ENCODE measurements around the gene TXNL1. TPM values are rescaled to one million over a fixed set of nuclear protein-coding genes. Genes with fewer than 3 reads are reported as not detected.
"Not testable (repeated sequence)": the region's sequence is repeated elsewhere in the genome, so short reads cannot be mapped to it uniquely, and the experiment has no call there.

Gene TXNL1
- total RNA-seq, 2 experiments from 2014 or later: 51.9 to 54.4 TPM

- Mint-ChIP-seq H3K36me3 (ENCODE audit: low read depth) (peaks cover 26% of the 10 kb centered on the region), H3K4me3 (no peak overlapping the region), H3K27ac (no peak overlapping the region), H3K9me3 (ENCODE audit: insufficient read depth) (no peaks in the 10 kb centered on the region), H3K27me3 (ENCODE audit: low read depth) (no peaks in the 10 kb centered on the region), H3K4me1 (ENCODE audit: low read depth) (peaks cover 28% of the 10 kb centered on the region)
- ChIA-PET POLR2A (no interaction called here), CTCF (no interaction called here)
- ATAC-seq (no peak), DNase-seq (no peak)
These were observed 20.7 kb upstream of the TXNL1 start for GRCh38 chr18:56659111-56659510.

- H3K9me3 Mint-ChIP-seq (ENCODE audit: insufficient read depth): no peaks in the 10 kb centered on the region
- ChIA-PET POLR2A (no interaction called here), CTCF (interaction anchor here (3.6 kb wide), 1 partner anchor 11 kb away, joined by 8 read pairs; no protein-coding TSS in a partner anchor)
- H3K4me1 Mint-ChIP-seq (ENCODE audit: low read depth): peaks cover 36% of the 10 kb centered on the region
- ATAC-seq (no peak), DNase-seq (no peak)
- H3K36me3 Mint-ChIP-seq (ENCODE audit: low read depth): peaks cover 26% of the 10 kb centered on the region
- H3K27ac Mint-ChIP-seq: no peak overlapping the region
- no peak overlapping the region for H3K4me3 Mint-ChIP-seq
- no peaks in the 10 kb centered on the region for H3K27me3 Mint-ChIP-seq (ENCODE audit: low read depth)
These were observed 19.9 kb upstream of the TXNL1 start for GRCh38 chr18:56658261-56658660.

GRCh38 chr18:56654280-56654679 lies 15.9 kb upstream of the TXNL1 start:
- Mint-ChIP-seq H3K4me1 (ENCODE audit: low read depth) (peaks cover 55% of the 10 kb centered on the region), H3K36me3 (ENCODE audit: low read depth) (peaks cover 24% of the 10 kb centered on the region)
- CTCF ChIA-PET: interaction anchor here (9.9 kb wide), 1 partner anchor 56 kb away, joined by 73 read pairs; no protein-coding TSS in a partner anchor
- H3K27me3 Mint-ChIP-seq (ENCODE audit: low read depth); H3K4me3 Mint-ChIP-seq; POLR2A ChIA-PET; DNase-seq; H3K27ac Mint-ChIP-seq; ATAC-seq; H3K9me3 Mint-ChIP-seq (ENCODE audit: insufficient read depth): not testable (repeated sequence)

- Mint-ChIP-seq H3K27ac (peak overlapping the region; percentile 88), H3K9me3 (ENCODE audit: insufficient read depth) (no peaks in the 10 kb centered on the region), H3K4me3 (peak overlapping the region; percentile 92), H3K4me1 (ENCODE audit: low read depth) (peaks cover 62% of the 10 kb centered on the region), H3K27me3 (ENCODE audit: low read depth) (no peaks in the 10 kb centered on the region), H3K36me3 (ENCODE audit: low read depth) (peaks cover 13% of the 10 kb centered on the region)
- ChIA-PET CTCF (interaction anchor here (0.9 to 9.9 kb wide), 4 partner anchors 9 to 58 kb away, joined by 3 to 73 read pairs (median 18); no protein-coding TSS in a partner anchor), POLR2A (interaction anchor here (1.5 to 3.2 kb wide), 2 partner anchors 13 to 18 kb away, joined by 4 to 45 read pairs; partner anchors contain the start of gene TXNL1)
- DNase-seq (no peak), ATAC-seq (no peak)
These were observed 14.4 kb upstream of the TXNL1 start for GRCh38 chr18:56652802-56653201.

GRCh38 chr18:56651771-56652092 lies 13.3 kb upstream of the TXNL1 start:
- H3K27ac Mint-ChIP-seq: peak overlapping the region; percentile 95
- DNase-seq: no peak
- POLR2A ChIA-PET: interaction anchor here (0.6 to 3.2 kb wide), 8 partner anchors 9 to 1141 kb away, joined by 3 to 45 read pairs (median 3); partner anchors contain the start of gene TXNL1
- peaks cover 72% of the 10 kb centered on the region for H3K4me1 Mint-ChIP-seq (ENCODE audit: low read depth)
- peak; percentile 2 for ATAC-seq
- H3K36me3 Mint-ChIP-seq (ENCODE audit: low read depth): peaks cover 12% of the 10 kb centered on the region
- H3K4me3 Mint-ChIP-seq: peak overlapping the region; percentile 92
- H3K27me3 Mint-ChIP-seq (ENCODE audit: low read depth): no peaks in the 10 kb centered on the region
- no peaks in the 10 kb centered on the region for H3K9me3 Mint-ChIP-seq (ENCODE audit: insufficient read depth)
- CTCF ChIA-PET: interaction anchor here (0.9 to 9.9 kb wide), 7 partner anchors 10 to 59 kb away, joined by 3 to 73 read pairs (median 4); partner anchors contain the start of gene TXNL1

- no peaks in the 10 kb centered on the region for H3K9me3 Mint-ChIP-seq (ENCODE audit: insufficient read depth)
- peak within 1 kb of the TSS; percentile 92 for H3K4me3 Mint-ChIP-seq
- H3K4me1 Mint-ChIP-seq (ENCODE audit: low read depth): peaks cover 77% of the 10 kb centered on the region
- H3K27ac Mint-ChIP-seq: peak within 1 kb of the TSS; percentile 95
- ATAC-seq: peak; percentile 93
- ChIA-PET CTCF (interaction anchor here (0.9 to 9.9 kb wide), 8 partner anchors 11 to 59 kb away, joined by 3 to 73 read pairs (median 4); partner anchors contain the start of gene TXNL1), POLR2A (interaction anchor here (0.9 to 3.2 kb wide), 6 partner anchors 9 to 971 kb away, joined by 3 to 45 read pairs (median 3); partner anchors contain the start of gene TXNL1)
- peaks cover 12% of the 10 kb centered on the region for H3K36me3 Mint-ChIP-seq (ENCODE audit: low read depth)
- DNase-seq: peak; percentile 97
- H3K27me3 Mint-ChIP-seq (ENCODE audit: low read depth): no peaks in the 10 kb centered on the region
These were observed 12.8 kb upstream of the TXNL1 start, which contains the start of gene WDR7 for GRCh38 chr18:56650944-56651770. Gene WDR7 (plus strand): TSS chr18:56651359. CDS start chr18:56672516, 21,157 bp downstream.

- DNase-seq: no peak
- H3K27ac Mint-ChIP-seq: no peak overlapping the region
- no peaks in the 10 kb centered on the region for H3K9me3 Mint-ChIP-seq (ENCODE audit: insufficient read depth)
- ChIA-PET CTCF (interaction anchor here (1.5 to 9.9 kb wide), 3 partner anchors 9 to 61 kb away, joined by 5 to 73 read pairs (median 31); no protein-coding TSS in a partner anchor), POLR2A (interaction anchor here (1.4 to 3.2 kb wide), 3 partner anchors 10 to 11 kb away, joined by 3 to 45 read pairs (median 16); partner anchors contain the start of gene TXNL1)
- H3K36me3 Mint-ChIP-seq (ENCODE audit: low read depth): peaks cover 10% of the 10 kb centered on the region
- H3K4me3 Mint-ChIP-seq: peak overlapping the region; percentile 20
- no peak for ATAC-seq
- no peaks in the 10 kb centered on the region for H3K27me3 Mint-ChIP-seq (ENCODE audit: low read depth)
- H3K4me1 Mint-ChIP-seq (ENCODE audit: low read depth): peaks cover 69% of the 10 kb centered on the region
These were observed 11.6 kb upstream of the TXNL1 start for GRCh38 chr18:56649996-56650395.

GRCh38 chr18:56647951-56648893 lies 9.8 kb upstream of the TXNL1 start:
- no peaks in the 10 kb centered on the region for H3K27me3 Mint-ChIP-seq (ENCODE audit: low read depth)
- no peak overlapping the region for H3K4me3 Mint-ChIP-seq
- peaks cover 52% of the 10 kb centered on the region for H3K4me1 Mint-ChIP-seq (ENCODE audit: low read depth)
- CTCF ChIA-PET: interaction anchor here (1.2 to 9.9 kb wide), 8 partner anchors 8 to 68 kb away, joined by 3 to 73 read pairs (median 8); partner anchors contain the start of gene TXNL1
- no peaks in the 10 kb centered on the region for H3K9me3 Mint-ChIP-seq (ENCODE audit: insufficient read depth)
- POLR2A ChIA-PET: interaction anchor here (3.1 kb wide), 1 partner anchor 10 kb away, joined by 16 read pairs; the partner anchor contains the start of gene TXNL1
- H3K27ac Mint-ChIP-seq: peak overlapping the region; percentile 72
- ATAC-seq (no peak), DNase-seq (no peak)
- peaks cover 4% of the 10 kb centered on the region for H3K36me3 Mint-ChIP-seq (ENCODE audit: low read depth)

- Mint-ChIP-seq H3K9me3 (ENCODE audit: insufficient read depth) (no peaks in the 10 kb centered on the region), H3K27me3 (ENCODE audit: low read depth) (no peaks in the 10 kb centered on the region), H3K27ac (peak overlapping the region; percentile 1), H3K4me3 (no peak overlapping the region), H3K36me3 (ENCODE audit: low read depth) (peaks cover 2% of the 10 kb centered on the region), H3K4me1 (ENCODE audit: low read depth) (peaks cover 42% of the 10 kb centered on the region)
- DNase-seq: no peak
- CTCF ChIA-PET: interaction anchor here (1.1 to 9.9 kb wide), 9 partner anchors 9 to 69 kb away, joined by 3 to 73 read pairs (median 6); partner anchors contain the start of gene TXNL1
- no peak for ATAC-seq
- POLR2A ChIA-PET: interaction anchor here (3.1 kb wide), 1 partner anchor 8 kb away, joined by 16 read pairs; the partner anchor contains the start of gene TXNL1
These were observed 8.7 kb upstream of the TXNL1 start for GRCh38 chr18:56647071-56647470.

GRCh38 chr18:56645415-56646016 lies 7.1 kb upstream of the TXNL1 start:
- no peak overlapping the region for H3K4me3 Mint-ChIP-seq
- H3K36me3 Mint-ChIP-seq (ENCODE audit: low read depth): no peaks in the 10 kb centered on the region
- no peaks in the 10 kb centered on the region for H3K9me3 Mint-ChIP-seq (ENCODE audit: insufficient read depth)
- ATAC-seq: no peak
- H3K27ac Mint-ChIP-seq: no peak overlapping the region
- peaks cover 35% of the 10 kb centered on the region for H3K4me1 Mint-ChIP-seq (ENCODE audit: low read depth)
- ChIA-PET POLR2A (no interaction called here), CTCF (interaction anchor here (1.0 to 9.9 kb wide), 4 partner anchors 56 to 65 kb away, joined by 3 to 73 read pairs (median 10); no protein-coding TSS in a partner anchor)
- no peak for DNase-seq
- H3K27me3 Mint-ChIP-seq (ENCODE audit: low read depth): no peaks in the 10 kb centered on the region

All from activated CD8-positive, alpha-beta T cell treated with anti-CD3 and anti-CD28 coated beads, Interleukin-2, amount 10 ng/mL, durations not matched to agents 7 days and 5 days (primary cell).